HG02870 (cell line): ENCODE results near the gene TMC4.
"Not testable (repeated sequence)": the region's sequence is repeated elsewhere in the genome, so short reads cannot be mapped to it uniquely, and the experiment has no call there.

Experiments used
- ATAC-seq: cut with Tn5 transposase; IDR thresholded peaks from one replicate; pipeline ENCODE4 v1.9.1; 2021; ENCODE audit warnings: mild to moderate bottlenecking, moderate library complexity; ENCODE audit not compliant: unreplicated experiment

TMC4 gene

GRCh38 chr19:54172471-54173358, at the start of gene TMC4:
Gene TMC4 (minus strand): TSS chr19:54173160. CDS start chr19:54173117, 43 bp downstream.
- ATAC-seq, result no peak

DNA sequence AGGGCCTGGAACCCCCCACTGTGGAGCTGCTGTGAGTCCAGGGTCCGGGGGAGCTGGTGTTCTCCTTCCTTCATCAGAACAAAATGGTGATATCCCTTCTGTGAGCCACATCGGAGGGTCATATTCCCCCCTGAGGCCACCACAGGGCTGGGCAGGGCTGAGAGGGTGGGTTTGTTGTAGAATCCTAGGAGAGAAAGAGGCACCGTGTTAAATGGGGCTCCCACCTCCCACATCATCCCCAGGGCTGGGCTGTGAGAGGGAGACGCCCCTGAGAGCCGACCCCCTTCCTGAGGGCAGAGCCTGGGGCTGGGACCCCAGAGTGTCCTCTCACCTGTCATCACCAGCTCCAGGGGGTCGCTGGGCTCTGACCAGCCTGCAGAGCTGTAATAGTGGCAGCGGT, 49.0 kb upstream of the TMC4 start:
- not testable (repeated sequence) for ATAC-seq

DNA sequence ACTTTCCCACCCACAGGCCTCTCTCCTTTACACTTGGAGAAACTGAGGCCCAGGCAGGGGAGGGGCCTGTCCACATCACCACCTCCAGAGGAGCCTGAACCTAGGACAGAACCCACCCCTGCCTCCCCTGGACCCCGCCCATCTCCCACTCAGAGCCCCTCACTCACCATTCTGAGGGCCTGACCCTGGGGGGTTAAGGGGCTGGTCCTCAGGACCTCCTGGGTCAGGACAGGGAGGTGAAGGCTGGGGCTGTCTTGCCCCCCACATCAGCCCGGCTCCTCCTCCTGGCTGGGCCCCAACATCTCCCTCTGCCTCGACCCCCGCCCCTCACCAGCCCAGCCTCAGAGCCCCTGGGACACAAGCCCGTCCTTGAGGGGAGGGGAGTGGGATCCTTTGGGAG, 46.7 kb upstream of the TMC4 start:
- ATAC-seq, result not testable (repeated sequence)

DNA sequence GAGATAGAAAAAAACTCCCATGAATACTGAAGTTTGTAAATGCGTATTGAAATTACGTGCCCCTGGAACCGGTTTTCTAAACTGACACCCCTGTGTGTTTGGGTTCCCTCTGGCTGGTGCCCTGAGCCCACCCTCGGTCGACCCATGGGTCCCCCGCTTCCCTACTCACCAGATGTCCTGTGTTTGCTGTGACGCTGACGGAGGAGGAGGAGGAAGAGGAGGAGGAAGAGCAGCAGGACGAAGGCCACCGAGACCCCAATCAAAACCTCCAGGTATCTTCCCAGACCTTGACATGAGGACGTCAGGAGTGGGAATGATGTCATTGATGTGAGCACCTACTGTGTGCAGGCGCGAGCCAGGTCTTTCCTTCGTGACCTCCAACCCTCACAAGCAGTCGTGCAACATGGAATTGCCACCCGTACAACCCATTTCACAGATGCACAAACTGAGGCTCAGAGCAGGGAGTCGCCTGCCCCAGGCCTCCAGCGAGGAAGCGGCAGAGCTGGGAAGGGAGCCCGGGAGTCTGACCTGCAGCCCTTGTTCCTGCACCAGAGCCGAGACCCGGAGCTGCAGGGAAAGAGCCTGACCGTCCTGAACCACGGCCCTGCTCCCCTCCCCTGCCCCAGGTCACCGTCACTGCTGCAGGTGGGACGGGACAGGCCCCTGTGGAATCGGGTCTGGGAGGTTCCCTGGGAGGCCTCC, 46.2 kb upstream of the TMC4 start:
- ATAC-seq, result no peak

- no peak for ATAC-seq
Observed at GRCh38 chr19:54218259-54218658, 45.3 kb upstream of the TMC4 start.

DNA sequence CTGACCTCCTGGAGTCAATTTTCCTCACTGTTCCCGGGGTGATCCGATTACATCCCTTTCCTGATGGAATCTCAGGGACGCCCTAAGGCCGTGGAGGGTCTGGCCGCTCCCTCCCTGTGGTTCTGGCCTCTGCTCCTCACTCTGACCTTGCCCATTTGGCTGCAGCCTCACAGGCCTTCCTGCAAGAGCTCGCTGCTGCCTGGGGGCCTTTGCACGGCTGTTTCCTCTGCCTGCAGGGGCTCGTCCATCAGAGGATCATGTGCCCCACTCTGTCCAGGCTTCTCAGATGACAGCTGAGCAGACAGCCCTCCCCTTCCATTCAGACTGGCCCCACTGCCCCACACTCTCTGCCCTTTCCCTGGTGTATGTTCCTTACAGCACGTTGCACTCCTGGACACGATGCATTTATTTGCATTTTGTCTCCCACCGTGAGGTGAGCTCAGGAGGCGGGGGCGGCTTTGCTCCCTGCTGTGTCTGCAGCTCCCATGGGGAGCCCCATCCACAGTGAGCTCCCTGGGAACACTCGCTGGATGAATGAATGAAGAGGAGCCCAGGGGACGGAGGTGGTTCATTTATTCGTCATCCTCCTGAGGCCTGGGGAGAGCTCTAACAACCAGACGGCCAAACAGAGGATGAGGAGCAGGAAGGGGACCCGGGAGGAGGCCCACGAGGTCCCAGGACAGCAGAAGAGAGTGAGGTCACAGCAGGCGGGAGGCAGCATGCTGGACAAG, 44.7 kb upstream of the TMC4 start:
- ATAC-seq, result not testable (repeated sequence)

DNA sequence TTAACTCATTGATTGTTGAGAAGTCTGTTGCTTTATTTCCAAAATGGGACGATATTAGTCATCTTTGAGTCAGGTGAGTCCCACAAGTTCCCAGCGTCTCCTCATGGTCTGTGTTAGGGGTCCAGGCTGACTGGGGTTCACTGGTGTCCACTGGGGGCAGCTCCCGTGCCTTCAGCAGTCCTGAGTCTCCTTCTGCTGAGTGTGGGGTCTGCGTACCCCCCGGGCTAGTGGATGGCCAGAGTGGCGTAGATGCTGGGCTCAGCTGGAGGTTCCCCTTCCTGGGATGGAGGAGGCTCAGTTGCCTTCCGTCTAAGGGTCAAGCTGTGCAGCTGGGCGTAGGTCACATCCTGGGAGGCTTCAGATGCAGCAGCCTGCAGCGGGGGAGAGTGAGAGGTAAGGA, 43.9 kb upstream of the TMC4 start:
- ATAC-seq, result no peak

- ATAC-seq, result not testable (repeated sequence)
Observed at GRCh38 chr19:54214734-54215133, 41.8 kb upstream of the TMC4 start.

- not testable (repeated sequence) for ATAC-seq
Observed at GRCh38 chr19:54214217-54214616, 41.3 kb upstream of the TMC4 start.

- ATAC-seq, result no peak
Observed at GRCh38 chr19:54211235-54211634, 38.3 kb upstream of the TMC4 start.

DNA sequence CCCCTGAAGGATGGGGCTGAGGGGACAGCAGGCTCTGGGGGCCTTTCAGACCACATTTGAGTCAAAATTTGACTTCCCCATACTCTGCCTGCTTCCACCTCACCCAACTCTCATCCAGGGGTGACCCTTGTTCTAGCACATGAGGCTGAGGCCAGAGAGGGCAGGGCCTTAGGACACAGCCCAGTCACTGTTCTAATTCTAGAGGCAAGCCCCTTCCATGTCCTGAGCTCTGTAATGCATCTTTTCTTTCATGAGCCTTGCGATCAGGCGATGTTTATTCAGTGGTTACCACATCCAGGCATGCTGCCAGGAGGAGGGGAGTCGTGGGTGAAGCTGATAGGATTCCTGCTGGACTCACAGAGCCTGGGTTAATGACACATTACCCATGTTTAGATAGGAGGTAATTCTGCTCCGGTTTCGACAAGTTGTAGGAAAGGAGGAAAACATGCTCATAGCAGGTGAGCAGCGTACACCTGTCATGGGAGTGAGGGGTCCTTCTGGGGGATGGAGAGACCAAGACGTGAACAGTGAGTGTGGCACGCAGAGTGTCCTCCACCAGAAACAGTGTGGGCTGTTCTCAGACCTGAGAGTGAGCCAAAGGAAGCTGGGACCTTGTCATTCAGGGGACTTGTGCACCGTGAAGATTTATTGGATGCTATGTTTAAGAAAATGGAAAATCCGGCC, 37.0 kb upstream of the TMC4 start:
- no peak for ATAC-seq

- no peak for ATAC-seq
Observed at GRCh38 chr19:54209058-54209810, 36.3 kb upstream of the TMC4 start.

DNA sequence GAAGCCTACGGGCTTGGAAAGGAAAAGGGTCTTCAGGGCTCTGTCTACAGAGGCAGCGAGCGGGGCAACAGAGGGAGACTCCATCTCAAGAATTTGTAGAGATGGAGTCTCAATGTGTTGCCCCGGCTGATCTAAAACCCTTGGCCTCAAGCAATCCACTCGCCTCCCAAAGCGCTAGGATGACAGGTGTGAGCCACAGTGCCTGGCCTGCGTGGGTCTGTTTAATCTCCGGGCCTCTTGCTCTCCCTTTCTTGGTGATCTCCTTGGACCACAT, 35.8 kb upstream of the TMC4 start:
- no peak for ATAC-seq

- ATAC-seq, result peak; percentile 46
Observed at GRCh38 chr19:54207983-54208783, 35.2 kb upstream of the TMC4 start.

DNA sequence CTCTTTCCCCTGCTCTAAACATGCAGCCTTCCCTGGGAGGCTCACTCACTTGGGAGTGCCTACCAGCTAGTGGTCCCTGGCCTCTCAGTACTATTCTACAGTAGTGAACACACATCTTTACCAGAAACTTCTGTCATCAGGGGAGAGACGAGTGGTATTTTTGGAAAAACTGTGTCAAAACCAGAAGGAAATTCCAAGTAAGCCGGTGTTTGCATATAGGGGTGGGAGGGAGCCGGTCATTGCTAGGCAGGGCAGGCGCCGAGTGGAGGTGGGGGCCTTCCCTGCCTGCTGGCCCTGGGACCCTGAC, 34.7 kb upstream of the TMC4 start:
- no peak for ATAC-seq

DNA sequence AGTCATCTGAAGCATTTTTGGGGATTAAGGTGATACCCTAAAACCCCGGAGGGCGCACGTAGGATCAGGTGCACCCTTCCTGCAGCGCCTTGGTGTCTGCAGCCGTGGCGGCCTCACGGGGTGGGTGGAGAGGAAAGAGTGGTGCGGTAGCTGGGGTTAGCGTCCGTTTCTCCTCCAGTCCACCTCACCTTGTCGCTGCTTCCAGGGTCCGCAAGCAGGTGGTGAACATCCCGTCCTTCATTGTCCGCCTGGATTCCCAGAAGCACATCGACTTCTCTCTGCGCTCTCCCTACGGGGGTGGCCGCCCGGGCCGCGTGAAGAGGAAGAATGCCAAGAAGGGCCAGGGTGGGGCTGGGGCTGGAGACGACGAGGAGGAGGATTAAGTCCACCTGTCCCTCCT, 34.2 kb upstream of the TMC4 start:
- not testable (repeated sequence) for ATAC-seq

- no peak for ATAC-seq
Observed at GRCh38 chr19:54206831-54207177, 33.8 kb upstream of the TMC4 start.

DNA sequence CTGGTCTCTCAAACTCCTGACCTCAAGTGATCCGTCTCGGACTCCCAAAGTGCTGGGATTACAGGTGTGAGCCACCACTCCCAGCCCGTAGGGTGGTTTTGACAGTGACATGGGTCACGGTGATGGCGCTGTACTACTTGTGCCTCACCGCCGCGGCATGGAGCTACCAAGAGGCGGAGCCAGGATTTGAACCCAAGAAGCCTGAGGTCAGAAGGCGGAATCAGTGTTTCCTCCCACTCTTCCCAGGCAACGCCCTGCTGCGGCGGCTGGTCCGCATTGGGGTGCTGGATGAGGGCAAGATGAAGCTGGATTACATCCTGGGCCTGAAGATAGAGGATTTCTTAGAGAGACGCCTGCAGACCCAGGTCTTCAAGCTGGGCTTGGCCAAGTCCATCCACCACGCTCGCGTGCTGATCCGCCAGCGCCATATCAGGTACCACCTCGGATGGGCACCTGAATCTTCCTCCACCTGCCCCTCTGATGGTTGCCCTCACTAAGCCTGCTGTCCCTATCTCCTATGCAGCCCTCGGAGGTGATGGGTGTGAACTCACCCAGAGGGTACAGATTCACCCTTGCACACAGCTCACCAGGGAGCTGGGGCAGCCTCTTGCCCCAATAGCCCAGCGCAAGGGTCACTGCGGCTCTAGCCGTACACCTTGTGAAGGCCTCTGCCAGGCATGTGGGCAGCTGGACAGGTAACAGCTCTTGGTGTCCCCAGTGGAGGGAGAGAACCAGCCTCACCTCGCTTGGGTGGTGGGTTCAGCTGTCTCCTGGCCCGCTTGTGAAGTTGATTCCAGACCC, 33.3 kb upstream of the TMC4 start:
- ATAC-seq, result no peak
